A673 (cell line): ENCODE measurements around the gene SLU7. TPM values are rescaled to one million over a fixed set of nuclear protein-coding genes. Genes with fewer than 3 reads are reported as not detected.

Experiments used
- BruUV-seq: library from RNA; stranded (reverse); fragments of 400-500 nt; replicated peaks from 2 replicates; lab custom pipeline; 2021; lab: Mats Ljungman, UMichigan
- CTCF ChIA-PET: fragments of 300-600 bp; sonication (Branson Sonifier 250); formaldehyde crosslinking; loops from one replicate; lab custom pipeline; 2022; ENCODE audit warnings: antibody characterized with exemption; lab: Charles Lee
- POLR2A ChIA-PET: fragments of 300-600 bp; sonication (Branson Sonifier 250); formaldehyde crosslinking; loops from one replicate; lab custom pipeline; 2022; ENCODE audit warnings: antibody characterized with exemption; ENCODE audit not compliant: low non-redundant PET; lab: Charles Lee
- DNase-seq: peaks from one replicate; pipeline ENCODE4 v3.0.0-alpha.2; 2015; ENCODE audit warnings: low spot score
- H3K27ac ChIP-seq: fragments of 200-600 bp; sonication (generic); 2 replicates; pipeline ENCODE4 v1.5.1; 2016; ENCODE audit warnings: mixed run types, low read depth, mild to moderate bottlenecking, mixed read lengths, antibody characterized with exemption, low read length; ENCODE audit not compliant: poor library complexity, severe bottlenecking
- H3K27me3 ChIP-seq: fragments of 200-600 bp; sonication (generic); replicated peaks from 2 replicates; pipeline ENCODE4 v1.6.1; 2017; ENCODE audit warnings: mixed run types, low read depth, mild to moderate bottlenecking, mixed read lengths, antibody characterized with exemption, low read length; ENCODE audit not compliant: insufficient read depth, poor library complexity
- H3K36me3 ChIP-seq: fragments of 200-600 bp; sonication (generic); 2 replicates; pipeline ENCODE4 v1.6.1; 2016; ENCODE audit warnings: mixed run types, mild to moderate bottlenecking, mixed read lengths, antibody characterized with exemption, low read length; ENCODE audit not compliant: insufficient read depth, poor library complexity, severe bottlenecking
- H3K4me1 ChIP-seq: fragments of 200-600 bp; sonication (generic); 2 replicates; pipeline ENCODE4 v1.6.1; 2017; ENCODE audit warnings: mixed run types, mild to moderate bottlenecking, mixed read lengths, antibody characterized with exemption, low read length; ENCODE audit not compliant: insufficient read depth, poor library complexity, severe bottlenecking
- H3K4me3 ChIP-seq: fragments of 200-600 bp; sonication (generic); 2 replicates; pipeline ENCODE4 v1.5.1; 2016; ENCODE audit warnings: low read depth, mixed run types, mild to moderate bottlenecking, mixed read lengths, low read length; ENCODE audit not compliant: poor library complexity, severe bottlenecking
- H3K9me3 ChIP-seq: fragments of 200-600 bp; sonication (generic); 2 replicates; pipeline ENCODE4 v1.6.1; 2016; ENCODE audit warnings: mixed run types, low read depth, mild to moderate bottlenecking, mixed read lengths, antibody characterized with exemption, low read length; ENCODE audit not compliant: poor library complexity, severe bottlenecking
- EZH2 ChIP-seq: fragments of 200-600 bp; sonication (generic); IDR thresholded peaks from 2 replicates; pipeline ENCODE4 v1.6.1; 2017; ENCODE audit warnings: borderline replicate concordance, low read depth, mild to moderate bottlenecking, mixed read lengths, antibody characterized with exemption, low read length; ENCODE audit not compliant: poor library complexity, severe bottlenecking
- intact Hi-C: fragments of 100-400 bp; cut with micrococcal nuclease; formaldehyde crosslinking; loops from one replicate; pipeline ENCODE4 v1.10.0; 2022; ENCODE audit not compliant: unreplicated experiment
- total RNA-seq: library from RNA; stranded (reverse); gene quantifications from 2 replicates; pipeline ENCODE4 v1.2.3, GENCODE V29; 2021
- TF ChIP-seq, protein P1 (sequence below): fragments of 300-800, 200-600 bp; sonication (generic); conservative IDR thresholded peaks from 2 replicates; pipeline ENCODE4 v1.5.1; 2017; ENCODE audit warnings: low read depth, mild to moderate bottlenecking, antibody characterized with exemption, low read length, moderate library complexity, mixed read lengths

Gene SLU7
- total RNA-seq, 1 experiment from 2014 or later = 37.4 TPM

DNA sequence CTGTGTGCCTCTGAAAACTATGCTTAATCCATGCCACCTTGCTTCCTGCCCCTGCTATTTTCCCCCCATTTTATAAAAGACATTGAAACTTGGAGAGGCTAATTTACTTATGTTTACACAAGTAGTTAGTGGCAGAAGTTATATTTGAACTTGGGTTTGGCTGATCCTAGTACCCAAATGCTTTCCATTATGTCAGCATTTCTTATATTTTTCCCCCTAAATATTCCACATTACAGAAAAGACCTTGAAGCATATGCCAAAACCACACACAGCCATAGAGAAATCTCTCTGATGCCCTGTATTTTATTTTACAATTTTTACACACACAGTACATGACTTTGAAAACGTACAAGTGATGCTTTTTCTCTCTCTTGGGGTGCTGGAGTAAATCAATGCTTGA lies 59.6 kb downstream of the SLU7 start:
- intact Hi-C loops = no loop called here
- CTCF ChIA-PET = no interaction called here

DNA sequence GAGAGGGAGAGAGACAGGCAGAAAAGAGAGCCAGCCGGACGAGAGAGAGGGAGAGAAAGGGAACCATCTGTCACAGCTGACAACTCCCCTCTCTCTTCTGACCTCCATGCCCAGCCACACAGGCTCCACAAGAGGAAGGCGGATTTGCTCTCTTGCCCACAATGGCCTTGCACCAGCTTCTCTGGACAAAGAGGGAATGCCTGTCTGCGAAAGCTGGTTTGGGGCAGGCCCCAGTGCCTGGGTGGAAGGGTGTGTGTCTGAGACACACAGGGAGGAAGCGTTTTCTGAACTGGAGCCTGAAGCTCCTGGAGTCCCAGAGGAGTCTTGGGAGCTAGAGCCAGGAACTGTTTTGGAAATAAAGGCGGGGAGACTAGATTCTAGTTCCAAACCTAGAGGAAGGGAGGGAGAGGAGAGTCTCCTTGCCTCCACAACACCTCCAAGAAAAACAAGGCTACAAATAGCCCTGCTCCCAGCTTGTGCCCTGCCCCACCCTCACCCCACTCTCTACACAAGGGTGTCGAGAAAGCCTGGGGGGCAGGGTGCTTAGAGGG lies 60.9 kb downstream of the SLU7 start:
- Histone ChIP-seq H3K9me3 (no peaks in the 10 kb centered on the region), H3K4me3 (no peak overlapping the region), H3K27me3 (no peaks in the 10 kb centered on the region), H3K27ac (no peak overlapping the region), H3K36me3 (no peaks in the 10 kb centered on the region), H3K4me1 (no peaks in the 10 kb centered on the region)
- intact Hi-C loops = no loop called here
- CTCF ChIA-PET = interaction anchor here (0.6 kb wide), 1 partner anchor 207 kb away, joined by 3 read pairs; no protein-coding TSS in a partner anchor
- POLR2A ChIA-PET = no interaction called here
- TF ChIP-seq EZH2 = no peak
- TF ChIP-seq, protein P1, sequence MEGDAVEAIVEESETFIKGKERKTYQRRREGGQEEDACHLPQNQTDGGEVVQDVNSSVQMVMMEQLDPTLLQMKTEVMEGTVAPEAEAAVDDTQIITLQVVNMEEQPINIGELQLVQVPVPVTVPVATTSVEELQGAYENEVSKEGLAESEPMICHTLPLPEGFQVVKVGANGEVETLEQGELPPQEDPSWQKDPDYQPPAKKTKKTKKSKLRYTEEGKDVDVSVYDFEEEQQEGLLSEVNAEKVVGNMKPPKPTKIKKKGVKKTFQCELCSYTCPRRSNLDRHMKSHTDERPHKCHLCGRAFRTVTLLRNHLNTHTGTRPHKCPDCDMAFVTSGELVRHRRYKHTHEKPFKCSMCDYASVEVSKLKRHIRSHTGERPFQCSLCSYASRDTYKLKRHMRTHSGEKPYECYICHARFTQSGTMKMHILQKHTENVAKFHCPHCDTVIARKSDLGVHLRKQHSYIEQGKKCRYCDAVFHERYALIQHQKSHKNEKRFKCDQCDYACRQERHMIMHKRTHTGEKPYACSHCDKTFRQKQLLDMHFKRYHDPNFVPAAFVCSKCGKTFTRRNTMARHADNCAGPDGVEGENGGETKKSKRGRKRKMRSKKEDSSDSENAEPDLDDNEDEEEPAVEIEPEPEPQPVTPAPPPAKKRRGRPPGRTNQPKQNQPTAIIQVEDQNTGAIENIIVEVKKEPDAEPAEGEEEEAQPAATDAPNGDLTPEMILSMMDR = no peak
- DNase-seq = no peak
- no TSS peak for BruUV-seq

More for the DNA sequence above, 59.6 kb downstream of the SLU7 start:
- no peaks in the 10 kb centered on the region for H3K9me3 ChIP-seq
- no peaks in the 10 kb centered on the region for H3K36me3 ChIP-seq
- no peaks in the 10 kb centered on the region for H3K4me1 ChIP-seq
- H3K27ac ChIP-seq = no peak overlapping the region
- no peak for TF ChIP-seq EZH2
- TF ChIP-seq, protein P1 = no peak
- no peak for DNase-seq
- BruUV-seq = no TSS peak
- no peak overlapping the region for H3K4me3 ChIP-seq
- no peaks in the 10 kb centered on the region for H3K27me3 ChIP-seq
- POLR2A ChIA-PET = no interaction called here

DNA sequence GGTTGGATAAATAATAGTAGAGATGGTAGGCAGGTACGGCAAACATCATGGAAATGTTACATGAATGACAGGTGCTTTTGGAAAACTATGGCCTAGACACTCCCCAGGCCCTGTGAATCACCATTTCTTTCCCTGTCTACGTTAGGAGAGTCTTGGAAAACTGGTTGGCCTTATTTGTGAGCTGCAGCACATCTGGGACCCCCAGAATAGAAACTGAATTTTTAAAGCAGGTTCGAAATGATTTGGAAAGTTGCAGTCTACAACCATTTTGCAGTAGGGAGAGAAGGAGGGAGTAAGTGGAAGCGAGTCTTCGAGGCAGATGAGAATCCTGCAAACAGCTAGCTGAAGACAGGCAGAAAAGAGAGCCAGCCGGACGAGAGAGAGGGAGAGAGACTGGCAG lies 61.5 kb downstream of the SLU7 start:
- H3K27ac ChIP-seq = no peak overlapping the region
- BruUV-seq = no TSS peak
- H3K36me3 ChIP-seq = no peaks in the 10 kb centered on the region
- POLR2A ChIA-PET = no interaction called here
- no peak for TF ChIP-seq EZH2
- TF ChIP-seq, protein P1 = no peak
- H3K4me1 ChIP-seq = no peaks in the 10 kb centered on the region
- no peaks in the 10 kb centered on the region for H3K9me3 ChIP-seq
- H3K27me3 ChIP-seq = no peaks in the 10 kb centered on the region
- intact Hi-C loops = no loop called here
- CTCF ChIA-PET = interaction anchor here (0.6 kb wide), 1 partner anchor 12 kb away, joined by 3 read pairs; no protein-coding TSS in a partner anchor
- no peak overlapping the region for H3K4me3 ChIP-seq
- no peak for DNase-seq
